Stimulated activated memory B cell treated with anti-CD40 and anti-IgM and Interleukin-4, amounts not matched to agents 10 μg/mL and 1 μg/mL and 100 μg/mL, for 72 hours (primary cell): ENCODE measurements around the gene FER.

Source experiments
- ATAC-seq: fragments of 150-1000 bp; cut with Tn5 transposase; 2 replicates; pipeline ENCODE4 v1.10.0; 2021
- H3K27ac Mint-ChIP-seq: one replicate; pipeline ENCODE4 v1.8.0; 2022; ENCODE audit warnings: mild to moderate bottlenecking, mixed read lengths
- H3K27me3 Mint-ChIP-seq: one replicate; pipeline ENCODE4 v1.8.0; 2022; ENCODE audit warnings: mixed read lengths
- H3K36me3 Mint-ChIP-seq: one replicate; pipeline ENCODE4 v1.8.0; 2022; ENCODE audit warnings: mixed read lengths
- H3K4me1 Mint-ChIP-seq: one replicate; pipeline ENCODE4 v1.8.0; 2022; ENCODE audit warnings: mixed read lengths
- H3K4me3 Mint-ChIP-seq: one replicate; pipeline ENCODE4 v1.8.0; 2022; ENCODE audit warnings: mild to moderate bottlenecking, moderate library complexity, mixed read lengths
- H3K9me3 Mint-ChIP-seq: one replicate; pipeline ENCODE4 v1.8.0; 2022; ENCODE audit warnings: mixed read lengths

Gene FER

DNA sequence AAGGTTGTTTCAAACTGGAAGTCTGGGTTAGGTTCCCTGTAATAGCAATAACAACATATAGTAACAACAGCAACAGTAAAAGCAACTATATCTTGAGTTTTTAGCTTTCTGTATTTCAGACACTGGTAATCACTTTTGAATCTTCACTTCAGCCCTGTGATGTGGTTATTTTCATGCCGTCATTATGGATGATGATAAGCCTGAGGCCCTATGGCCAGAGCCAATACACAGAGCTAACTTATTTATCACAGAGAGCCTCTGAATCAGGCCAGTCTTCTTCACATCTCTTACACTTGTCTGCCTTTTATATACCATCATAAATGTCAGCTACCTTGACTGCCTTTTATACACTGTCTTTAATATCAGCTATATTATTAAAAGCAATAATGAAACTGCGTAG, 329.0 kb downstream of the FER start:
- H3K27ac Mint-ChIP-seq = no peak overlapping the region
- no peak for ATAC-seq

DNA sequence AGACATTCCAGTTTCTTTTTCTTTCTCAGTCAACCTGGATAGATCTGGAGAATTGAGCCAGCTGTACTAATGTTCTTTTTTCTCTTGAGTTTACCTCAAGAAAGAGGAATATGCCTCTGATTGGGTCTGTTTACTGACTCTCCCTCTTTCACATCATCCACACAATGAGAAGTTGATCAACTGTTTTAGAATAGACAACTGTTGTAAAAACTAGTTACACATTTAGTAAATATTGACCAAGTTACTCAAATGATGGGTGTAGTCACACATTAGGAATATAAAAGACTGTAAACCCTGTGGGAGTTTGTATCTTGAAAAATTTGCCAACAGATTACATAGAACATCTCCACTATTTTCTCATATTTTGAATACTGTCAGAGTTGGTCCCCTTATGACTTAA, 330.8 kb downstream of the FER start:
- no peaks in the 10 kb centered on the region for H3K36me3 Mint-ChIP-seq
- no peak for ATAC-seq
- H3K4me1 Mint-ChIP-seq = no peaks in the 10 kb centered on the region
- H3K27me3 Mint-ChIP-seq = no peaks in the 10 kb centered on the region
- H3K9me3 Mint-ChIP-seq = no peaks in the 10 kb centered on the region
- no peak overlapping the region for H3K27ac Mint-ChIP-seq
- H3K4me3 Mint-ChIP-seq = no peak overlapping the region

More for the DNA sequence above, 329.0 kb downstream of the FER start:
- Mint-ChIP-seq H3K36me3 (no peaks in the 10 kb centered on the region), H3K4me1 (no peaks in the 10 kb centered on the region), H3K4me3 (no peak overlapping the region), H3K27me3 (no peaks in the 10 kb centered on the region), H3K9me3 (no peaks in the 10 kb centered on the region)

DNA sequence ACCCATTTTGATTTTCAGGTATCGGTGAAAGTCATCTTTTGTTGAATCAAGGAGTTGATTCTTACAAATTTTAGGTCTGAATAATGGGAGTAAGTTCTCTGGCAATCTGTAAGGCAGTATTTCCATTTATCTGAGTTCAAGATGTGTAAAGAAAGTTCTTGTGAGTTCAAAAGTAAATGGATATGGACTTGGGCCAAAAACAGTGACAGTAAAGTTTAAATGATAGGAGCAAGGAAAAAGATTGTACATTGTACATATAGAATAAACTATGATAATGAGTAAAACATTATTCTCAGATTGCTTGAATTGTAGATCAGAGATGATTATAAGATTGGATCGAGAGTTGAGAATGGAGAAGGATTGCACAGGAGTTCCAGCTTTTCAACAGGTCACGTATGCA, 332.8 kb downstream of the FER start:
- Mint-ChIP-seq H3K9me3 (no peaks in the 10 kb centered on the region), H3K27ac (no peak overlapping the region), H3K4me3 (no peak overlapping the region), H3K36me3 (no peaks in the 10 kb centered on the region), H3K27me3 (no peaks in the 10 kb centered on the region), H3K4me1 (no peaks in the 10 kb centered on the region)
- ATAC-seq = no peak

DNA sequence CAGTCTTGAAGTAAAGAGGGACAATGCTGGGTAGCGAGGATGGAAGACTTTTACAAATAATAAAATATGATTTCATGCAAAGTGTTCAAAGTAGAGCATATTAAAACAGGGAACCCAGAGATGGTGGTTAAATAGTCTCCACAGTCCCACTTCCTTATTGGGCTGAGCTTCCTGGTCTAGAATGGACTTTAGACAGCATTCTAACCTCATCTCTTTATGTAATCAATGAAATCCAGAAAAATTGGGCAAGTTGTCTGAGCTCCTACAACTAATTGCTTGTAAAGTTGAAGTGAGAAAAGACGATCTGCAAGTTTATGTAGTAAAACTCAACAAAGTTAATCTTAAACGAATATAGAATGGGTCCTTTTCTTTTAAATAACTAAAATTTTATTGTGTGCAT, 333.2 kb downstream of the FER start:
- H3K27me3 Mint-ChIP-seq = no peaks in the 10 kb centered on the region
- H3K4me3 Mint-ChIP-seq = no peak overlapping the region
- H3K9me3 Mint-ChIP-seq = no peaks in the 10 kb centered on the region
- ATAC-seq = no peak
- no peaks in the 10 kb centered on the region for H3K4me1 Mint-ChIP-seq
- no peaks in the 10 kb centered on the region for H3K36me3 Mint-ChIP-seq
- H3K27ac Mint-ChIP-seq = no peak overlapping the region

DNA sequence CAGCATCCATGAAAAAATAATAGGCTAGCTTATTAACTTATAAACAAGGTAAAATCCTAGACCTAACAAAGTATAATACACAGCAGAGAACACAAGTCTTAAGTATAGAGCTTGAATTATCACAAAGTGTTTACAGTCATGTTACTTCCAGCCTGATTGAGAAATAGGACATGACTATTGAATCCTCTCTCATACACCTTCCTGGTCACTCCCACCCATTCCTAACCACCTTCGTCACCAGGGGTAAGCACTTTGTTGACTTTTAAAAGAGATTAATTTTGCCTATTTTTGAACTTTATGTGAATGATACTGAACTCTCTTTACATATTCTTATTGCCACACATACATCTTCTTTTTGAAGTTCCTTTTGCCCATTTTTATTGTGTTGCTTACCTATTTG, 336.2 kb downstream of the FER start:
- no peaks in the 10 kb centered on the region for H3K9me3 Mint-ChIP-seq
- ATAC-seq = no peak
- no peaks in the 10 kb centered on the region for H3K27me3 Mint-ChIP-seq
- H3K36me3 Mint-ChIP-seq = peaks cover 3% of the 10 kb centered on the region
- H3K4me1 Mint-ChIP-seq = no peaks in the 10 kb centered on the region
- no peak overlapping the region for H3K27ac Mint-ChIP-seq
- no peak overlapping the region for H3K4me3 Mint-ChIP-seq

DNA sequence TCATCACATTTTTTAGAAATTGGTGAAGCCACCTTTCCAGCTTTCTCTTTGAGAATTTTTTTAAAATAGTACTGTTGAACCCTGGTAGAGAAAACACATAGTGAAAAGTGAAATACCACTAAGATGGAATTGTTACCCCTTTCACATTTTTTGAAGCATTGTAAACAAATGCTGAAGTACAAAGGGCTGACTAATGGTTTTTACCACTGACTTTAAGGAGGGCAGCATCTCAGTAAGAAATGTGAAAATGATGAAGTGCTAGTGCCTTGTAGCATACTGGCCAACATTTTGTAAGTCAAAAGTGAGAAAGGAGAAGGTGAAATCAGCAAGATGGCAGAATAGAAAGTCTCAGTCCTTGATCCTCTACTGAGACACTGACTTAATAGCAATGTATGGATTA, 341.5 kb downstream of the FER start:
- H3K4me3 Mint-ChIP-seq = no peak overlapping the region
- H3K27ac Mint-ChIP-seq = no peak overlapping the region
- H3K27me3 Mint-ChIP-seq = no peaks in the 10 kb centered on the region
- no peaks in the 10 kb centered on the region for H3K4me1 Mint-ChIP-seq
- no peaks in the 10 kb centered on the region for H3K9me3 Mint-ChIP-seq
- no peak for ATAC-seq
- peaks cover 30% of the 10 kb centered on the region for H3K36me3 Mint-ChIP-seq

DNA sequence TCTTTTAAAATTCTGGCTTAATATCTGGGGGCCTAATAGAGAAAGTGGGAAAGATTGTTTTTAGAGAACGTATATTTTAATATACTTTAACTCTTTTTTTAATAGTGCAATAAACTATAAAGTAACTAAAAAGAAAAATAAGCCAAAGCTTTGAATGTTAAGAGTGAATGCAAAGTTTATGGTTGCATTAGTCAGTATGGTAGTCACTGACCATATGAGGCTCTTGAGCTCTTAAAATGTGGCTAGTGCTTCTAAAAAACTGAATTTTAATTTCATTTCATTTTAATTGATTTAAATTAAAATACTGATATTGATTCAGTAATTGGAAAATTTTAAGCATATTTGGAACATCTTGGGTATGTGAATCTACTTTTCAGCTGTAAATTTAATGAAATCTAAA, 351.4 kb downstream of the FER start:
- no peak overlapping the region for H3K4me3 Mint-ChIP-seq
- ATAC-seq = no peak
- no peaks in the 10 kb centered on the region for H3K36me3 Mint-ChIP-seq
- no peaks in the 10 kb centered on the region for H3K27me3 Mint-ChIP-seq
- no peaks in the 10 kb centered on the region for H3K9me3 Mint-ChIP-seq
- no peak overlapping the region for H3K27ac Mint-ChIP-seq
- H3K4me1 Mint-ChIP-seq = no peaks in the 10 kb centered on the region

DNA sequence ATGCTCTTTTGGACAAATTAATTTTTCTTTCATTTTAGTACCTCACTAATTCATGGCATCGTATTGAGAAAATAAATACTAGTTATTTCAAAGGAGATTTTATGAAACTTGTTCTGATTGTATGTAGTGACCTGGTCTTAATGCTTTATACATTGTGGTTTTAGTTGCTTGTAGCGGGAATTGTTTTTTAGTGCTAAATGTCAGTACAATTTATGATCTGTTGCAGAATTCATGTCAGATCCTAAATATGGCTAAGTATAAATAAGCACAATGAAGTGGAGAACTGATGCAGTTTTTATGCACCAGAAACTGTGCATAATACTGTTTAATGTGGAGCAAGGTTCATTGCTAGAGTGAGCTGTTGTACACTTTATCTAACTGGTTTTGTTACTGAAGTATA, 353.3 kb downstream of the FER start:
- H3K4me1 Mint-ChIP-seq = no peaks in the 10 kb centered on the region
- no peak overlapping the region for H3K27ac Mint-ChIP-seq
- no peak for ATAC-seq
- H3K4me3 Mint-ChIP-seq = no peak overlapping the region
- H3K9me3 Mint-ChIP-seq = no peaks in the 10 kb centered on the region
- no peaks in the 10 kb centered on the region for H3K36me3 Mint-ChIP-seq
- no peaks in the 10 kb centered on the region for H3K27me3 Mint-ChIP-seq

DNA sequence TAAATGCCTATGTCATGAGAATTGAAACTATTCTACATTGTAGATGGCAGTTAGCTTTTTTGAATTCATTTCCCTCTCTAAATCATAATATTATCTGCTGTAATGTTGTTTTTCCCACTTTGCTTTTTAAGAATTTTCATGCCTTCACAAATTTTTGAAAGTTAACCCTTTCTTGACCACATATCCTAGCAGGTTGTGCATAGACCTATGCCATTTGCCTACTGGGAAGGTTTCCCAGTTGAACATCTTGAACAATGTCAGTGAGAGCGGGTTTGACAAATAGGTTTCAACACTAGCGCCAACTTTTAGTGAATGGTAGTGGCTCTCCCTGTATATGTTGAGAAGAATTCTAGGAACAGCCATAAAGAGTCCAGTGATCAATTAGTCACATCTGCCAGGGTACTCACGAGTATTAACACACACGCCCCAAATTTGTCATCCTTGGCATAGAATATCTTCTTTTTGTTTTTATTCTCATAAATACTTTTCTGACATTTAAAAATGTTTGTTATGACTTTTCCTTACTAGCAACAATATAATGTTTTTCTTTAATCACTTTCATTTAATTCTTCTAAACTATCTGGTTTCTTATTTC, 354.5 kb downstream of the FER start:
- H3K27ac Mint-ChIP-seq = no peak overlapping the region
- H3K4me3 Mint-ChIP-seq = no peak overlapping the region
- no peaks in the 10 kb centered on the region for H3K27me3 Mint-ChIP-seq
- no peak for ATAC-seq
- no peaks in the 10 kb centered on the region for H3K9me3 Mint-ChIP-seq
- H3K4me1 Mint-ChIP-seq = no peaks in the 10 kb centered on the region
- H3K36me3 Mint-ChIP-seq = no peaks in the 10 kb centered on the region

DNA sequence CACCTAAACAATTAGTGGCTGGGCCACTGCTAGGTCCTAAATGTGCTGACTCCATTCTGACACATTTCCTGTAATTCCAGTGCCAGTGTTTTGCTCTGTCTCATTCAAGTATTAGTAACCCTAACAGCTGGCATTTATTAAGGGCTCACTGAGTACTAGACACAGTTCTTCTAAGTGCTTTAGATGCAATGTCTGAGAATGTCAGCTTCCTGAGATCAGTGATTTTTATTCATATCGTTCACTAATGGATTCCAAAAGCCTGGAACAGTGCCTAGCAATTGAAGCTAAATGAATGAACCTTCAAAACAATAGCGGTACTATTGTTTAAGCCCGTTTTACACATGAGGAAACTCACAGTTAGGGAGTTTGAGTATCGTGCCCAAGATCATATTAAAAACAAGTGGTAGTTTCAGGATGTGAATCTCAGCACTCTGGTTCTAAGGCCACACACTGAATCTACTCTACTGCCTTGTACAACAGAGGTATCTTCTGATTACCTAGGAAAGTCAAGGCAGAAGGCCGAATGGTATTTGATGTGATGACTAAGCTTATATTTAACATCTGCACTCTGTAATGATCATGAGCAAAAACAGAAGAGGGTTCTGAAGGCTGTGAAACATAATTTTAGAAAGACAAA, 358.1 kb downstream of the FER start:
- Mint-ChIP-seq H3K4me3 (no peak overlapping the region), H3K4me1 (no peaks in the 10 kb centered on the region), H3K27me3 (no peaks in the 10 kb centered on the region), H3K9me3 (no peaks in the 10 kb centered on the region), H3K27ac (no peak overlapping the region), H3K36me3 (peaks cover 6% of the 10 kb centered on the region)
- ATAC-seq = no peak

DNA sequence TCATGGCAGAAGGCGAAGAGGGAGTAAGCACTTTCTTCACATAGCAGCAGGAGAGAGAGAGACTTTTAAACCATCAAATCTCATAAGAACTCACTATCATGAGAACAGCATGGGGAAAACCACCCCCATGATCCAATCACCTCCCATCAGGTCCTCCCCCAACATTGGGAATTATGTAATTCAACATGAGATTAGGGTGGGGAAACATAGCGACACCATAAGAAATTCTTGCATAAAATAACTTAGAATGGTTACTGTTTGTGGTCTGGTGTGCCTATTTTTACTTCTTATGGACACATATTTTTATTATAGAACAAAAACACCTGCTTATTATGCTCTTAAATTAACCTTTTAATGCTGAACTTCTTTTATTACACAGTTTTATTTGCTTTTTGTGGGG, 364.0 kb downstream of the FER start:
- Mint-ChIP-seq H3K36me3 (peaks cover 6% of the 10 kb centered on the region), H3K9me3 (no peaks in the 10 kb centered on the region), H3K27me3 (no peaks in the 10 kb centered on the region), H3K27ac (no peak overlapping the region), H3K4me3 (no peak overlapping the region), H3K4me1 (no peaks in the 10 kb centered on the region)
- ATAC-seq = no peak

DNA sequence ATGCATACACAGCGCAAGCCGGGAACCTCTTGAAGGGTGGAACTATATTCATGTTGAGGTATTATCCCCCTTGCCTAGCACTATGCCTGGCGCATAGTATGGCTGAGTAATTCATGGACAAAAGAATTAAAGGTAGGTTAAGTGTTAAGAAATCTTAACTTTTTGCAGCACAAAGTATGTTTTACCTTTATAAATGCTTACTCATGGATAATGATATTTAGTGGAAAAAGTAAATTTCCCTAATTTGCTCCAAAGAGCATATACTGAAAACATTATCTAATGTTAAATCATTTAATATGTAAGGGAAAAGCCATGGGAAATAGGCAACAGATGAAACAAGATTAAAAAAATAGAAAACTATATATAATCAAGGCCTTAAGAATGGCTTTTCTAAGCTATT, 365.9 kb downstream of the FER start:
- no peak for ATAC-seq
- peaks cover 6% of the 10 kb centered on the region for H3K36me3 Mint-ChIP-seq
- no peaks in the 10 kb centered on the region for H3K9me3 Mint-ChIP-seq
- no peaks in the 10 kb centered on the region for H3K4me1 Mint-ChIP-seq
- no peaks in the 10 kb centered on the region for H3K27me3 Mint-ChIP-seq
- H3K27ac Mint-ChIP-seq = no peak overlapping the region
- H3K4me3 Mint-ChIP-seq = no peak overlapping the region

DNA sequence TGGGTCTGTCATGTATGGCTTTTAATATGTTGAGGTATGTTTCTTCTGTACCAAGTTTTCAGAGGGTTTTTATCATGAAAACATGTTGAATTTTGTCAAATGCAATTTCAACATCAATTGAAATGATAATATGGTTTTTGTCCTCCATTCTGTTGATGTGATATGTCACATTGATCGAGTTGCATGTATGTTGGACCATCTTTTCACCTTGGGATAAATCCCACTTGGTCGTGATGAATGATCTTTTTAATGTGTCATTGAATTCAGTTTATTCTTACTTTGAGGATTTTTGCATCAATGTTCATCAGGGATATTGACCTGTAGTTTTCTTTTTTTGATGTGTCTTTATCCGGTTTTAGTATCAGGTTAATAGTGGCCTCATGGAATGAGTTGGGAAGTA, 373.5 kb downstream of the FER start:
- H3K27me3 Mint-ChIP-seq = no peaks in the 10 kb centered on the region
- H3K9me3 Mint-ChIP-seq = peaks cover 6% of the 10 kb centered on the region
- H3K4me1 Mint-ChIP-seq = no peaks in the 10 kb centered on the region
- H3K36me3 Mint-ChIP-seq = peaks cover 38% of the 10 kb centered on the region
- H3K4me3 Mint-ChIP-seq = no peak overlapping the region
- no peak for ATAC-seq
- H3K27ac Mint-ChIP-seq = no peak overlapping the region

DNA sequence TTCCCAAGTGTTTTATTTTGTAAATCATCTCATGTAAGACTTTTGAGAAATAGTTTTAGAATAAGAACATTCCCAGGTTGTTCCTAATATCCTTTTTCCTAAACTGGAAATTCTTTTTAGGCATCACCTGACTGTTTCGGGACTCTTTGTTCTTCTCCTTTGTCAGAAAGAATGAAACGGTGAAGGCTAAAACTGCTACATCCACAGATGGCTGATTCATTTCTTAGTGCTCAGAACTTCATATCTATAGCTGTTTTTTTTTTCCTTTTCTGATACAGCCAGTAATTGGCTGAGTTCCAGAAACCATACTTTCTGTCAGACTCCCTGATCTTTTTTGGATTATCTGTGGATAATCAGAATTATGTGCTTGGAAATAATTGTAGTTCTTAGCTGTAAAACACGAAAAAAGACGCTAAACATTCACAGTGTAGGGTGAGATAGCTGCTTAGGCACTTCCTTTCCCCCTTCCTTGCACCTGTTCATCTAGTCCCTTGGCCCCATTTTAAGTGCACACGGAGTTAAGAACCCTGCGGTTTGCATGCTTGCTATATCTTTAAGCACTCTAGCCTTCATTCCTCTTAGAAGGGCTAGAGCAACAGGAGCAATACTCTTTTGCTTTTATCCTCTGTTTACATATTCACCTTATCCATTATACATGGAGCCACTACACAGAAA, 378.2 kb downstream of the FER start:
- Mint-ChIP-seq H3K4me1 (no peaks in the 10 kb centered on the region), H3K27ac (no peak overlapping the region), H3K4me3 (no peak overlapping the region), H3K9me3 (peaks cover 2% of the 10 kb centered on the region), H3K36me3 (peaks cover 28% of the 10 kb centered on the region), H3K27me3 (no peaks in the 10 kb centered on the region)
- no peak for ATAC-seq

DNA sequence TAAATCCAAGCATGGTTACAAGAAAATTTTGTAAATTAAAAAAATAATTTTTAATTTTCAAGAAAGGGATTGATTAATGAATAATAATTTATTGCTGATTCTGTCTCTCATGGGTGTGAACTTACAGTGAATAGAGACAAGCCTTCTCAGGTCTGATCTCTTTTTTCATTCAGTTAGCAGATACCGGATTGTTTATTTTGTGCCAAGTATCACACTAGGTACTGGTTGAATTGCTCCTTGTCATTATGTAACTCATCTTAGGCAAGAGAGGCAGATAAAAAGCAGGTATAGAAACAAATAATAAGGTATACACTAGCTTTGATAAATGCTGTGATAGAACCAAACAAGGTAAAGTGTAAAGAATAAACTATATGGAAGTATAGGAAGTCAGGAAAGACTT, 378.8 kb downstream of the FER start:
- Mint-ChIP-seq H3K27ac (no peak overlapping the region), H3K4me3 (no peak overlapping the region), H3K36me3 (peaks cover 22% of the 10 kb centered on the region), H3K27me3 (no peaks in the 10 kb centered on the region), H3K4me1 (no peaks in the 10 kb centered on the region), H3K9me3 (peaks cover 2% of the 10 kb centered on the region)
- ATAC-seq = no peak

DNA sequence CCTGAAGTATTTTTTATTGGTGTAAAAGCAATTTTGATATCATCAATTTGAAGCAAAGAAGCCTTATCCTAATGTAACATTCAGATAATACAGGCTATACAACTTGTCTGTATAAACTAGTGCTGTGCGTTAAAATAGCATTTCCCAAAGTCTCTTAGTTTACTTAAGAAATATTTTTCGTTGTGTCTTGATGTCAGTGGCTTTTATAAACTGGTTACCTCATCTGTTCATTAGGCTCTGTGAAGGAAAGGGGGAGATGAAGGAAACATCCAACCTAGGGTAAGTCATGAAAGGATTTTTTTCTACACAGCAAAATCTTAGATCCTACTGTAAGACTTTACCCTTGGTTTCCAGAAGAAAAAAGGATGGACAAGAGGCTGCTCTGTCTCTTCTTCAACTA, 389.2 kb downstream of the FER start:
- Mint-ChIP-seq H3K9me3 (no peaks in the 10 kb centered on the region), H3K4me1 (peaks cover 12% of the 10 kb centered on the region), H3K27me3 (no peaks in the 10 kb centered on the region), H3K27ac (no peak overlapping the region), H3K4me3 (no peak overlapping the region), H3K36me3 (no peaks in the 10 kb centered on the region)
- ATAC-seq = no peak
